Measurements from ENCODE around the gene IL27RA.
"Not testable (repeated sequence)": the region's sequence is repeated elsewhere in the genome, so short reads cannot be mapped to it uniquely, and the experiment has no call there.

Gene IL27RA

DNA sequence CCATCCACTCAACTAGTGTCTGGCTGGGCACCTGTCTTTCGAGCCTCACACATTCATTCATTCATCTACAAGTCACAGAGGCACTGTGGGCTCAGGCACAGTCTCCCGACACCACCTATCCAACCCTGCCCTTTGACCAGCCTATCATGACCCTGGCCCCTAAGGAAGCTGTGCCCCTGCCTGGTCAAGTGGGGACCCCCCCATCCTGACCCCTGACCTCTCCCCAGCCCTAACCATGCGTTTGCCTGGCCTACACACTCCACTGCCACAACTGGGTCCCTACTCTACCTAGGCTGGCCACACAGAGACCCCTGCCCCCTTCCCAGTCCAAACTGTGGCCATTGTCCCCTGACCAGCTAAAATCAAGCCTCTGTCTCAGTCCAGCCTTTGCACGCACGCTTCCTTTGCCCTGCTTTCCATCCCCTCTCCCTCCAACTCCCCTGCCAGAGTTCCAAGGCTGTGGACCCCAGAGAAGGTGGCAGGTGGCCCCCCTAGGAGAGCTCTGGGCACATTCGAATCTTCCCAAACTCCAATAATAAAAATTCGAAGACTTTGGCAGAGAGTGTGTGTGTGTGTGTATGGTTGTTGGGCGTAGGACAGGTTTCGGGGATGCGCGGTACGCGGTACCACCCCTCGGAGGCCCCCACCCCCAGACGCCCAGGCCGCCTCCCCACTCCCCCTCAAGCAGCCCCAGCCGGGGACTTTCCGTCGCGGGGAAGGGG, 404 bp upstream of the IL27RA start:
- DNase-seq (ENCODE audit: low read depth): no peak

GRCh38 chr19:14033946-14034345, 2.4 kb downstream of the IL27RA start:
- DNase-seq (ENCODE audit: low read depth): no peak

DNA sequence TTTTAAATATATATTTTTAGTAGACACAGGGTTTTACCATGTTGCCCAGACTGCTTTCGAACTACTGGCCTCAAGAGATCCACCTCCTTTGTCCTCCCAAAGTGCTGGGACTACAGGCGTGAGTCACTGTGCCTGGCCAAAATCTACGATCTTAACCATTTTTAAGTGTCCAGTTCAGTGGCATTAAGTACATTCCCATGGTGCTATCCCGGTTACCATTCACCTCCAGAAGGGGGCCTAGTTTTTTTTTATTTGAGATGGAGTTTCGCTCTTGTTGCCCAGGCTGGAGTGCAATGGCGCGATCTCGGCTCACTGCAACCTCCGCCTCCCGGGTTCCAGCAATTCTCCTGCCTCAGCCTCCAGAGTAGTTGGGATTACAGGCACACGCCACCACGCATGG, 3.6 kb downstream of the IL27RA start:
- DNase-seq (ENCODE audit: low read depth): not testable (repeated sequence)

DNA sequence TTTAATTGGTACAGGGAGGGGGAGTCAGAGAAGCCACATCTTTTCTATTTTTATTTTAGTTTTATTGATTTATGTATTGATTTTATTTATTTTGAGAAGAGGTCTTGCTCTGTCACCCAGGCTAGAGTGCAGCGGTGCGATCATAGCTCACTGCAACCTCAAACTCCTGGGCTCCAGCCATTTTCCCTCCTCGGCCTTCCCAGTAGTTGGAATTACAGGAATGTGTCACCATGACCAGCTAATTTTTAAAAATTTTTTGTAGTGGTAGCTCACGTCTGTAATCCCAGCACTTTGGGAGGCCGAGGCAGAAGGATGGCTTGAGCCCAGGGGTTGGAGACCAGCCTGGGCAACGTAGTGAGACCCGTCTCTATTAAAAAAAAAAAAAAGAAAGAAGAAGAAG, 4.1 kb downstream of the IL27RA start:
- DNase-seq (ENCODE audit: low read depth): no peak

DNA sequence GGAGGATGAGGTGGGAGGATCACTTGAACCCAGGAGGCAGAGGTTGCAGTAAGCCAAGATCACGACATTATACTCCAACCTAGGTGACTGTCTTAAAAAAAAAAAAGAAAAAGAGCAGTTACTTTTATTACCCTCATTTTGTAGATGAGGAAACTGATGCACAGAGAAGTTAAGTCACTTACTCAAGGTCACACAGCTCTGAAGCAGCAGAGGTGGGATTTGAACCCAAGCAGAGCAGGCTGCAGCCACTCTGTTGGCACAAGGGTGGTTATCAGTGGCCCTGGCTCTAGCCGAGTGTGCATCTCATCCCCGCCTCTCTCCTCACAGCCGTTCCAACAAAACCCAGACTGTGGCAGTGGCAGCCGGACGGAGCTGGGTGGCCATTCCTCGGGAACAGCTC, 7.6 kb downstream of the IL27RA start:
- no peak for DNase-seq (ENCODE audit: low read depth)

DNA sequence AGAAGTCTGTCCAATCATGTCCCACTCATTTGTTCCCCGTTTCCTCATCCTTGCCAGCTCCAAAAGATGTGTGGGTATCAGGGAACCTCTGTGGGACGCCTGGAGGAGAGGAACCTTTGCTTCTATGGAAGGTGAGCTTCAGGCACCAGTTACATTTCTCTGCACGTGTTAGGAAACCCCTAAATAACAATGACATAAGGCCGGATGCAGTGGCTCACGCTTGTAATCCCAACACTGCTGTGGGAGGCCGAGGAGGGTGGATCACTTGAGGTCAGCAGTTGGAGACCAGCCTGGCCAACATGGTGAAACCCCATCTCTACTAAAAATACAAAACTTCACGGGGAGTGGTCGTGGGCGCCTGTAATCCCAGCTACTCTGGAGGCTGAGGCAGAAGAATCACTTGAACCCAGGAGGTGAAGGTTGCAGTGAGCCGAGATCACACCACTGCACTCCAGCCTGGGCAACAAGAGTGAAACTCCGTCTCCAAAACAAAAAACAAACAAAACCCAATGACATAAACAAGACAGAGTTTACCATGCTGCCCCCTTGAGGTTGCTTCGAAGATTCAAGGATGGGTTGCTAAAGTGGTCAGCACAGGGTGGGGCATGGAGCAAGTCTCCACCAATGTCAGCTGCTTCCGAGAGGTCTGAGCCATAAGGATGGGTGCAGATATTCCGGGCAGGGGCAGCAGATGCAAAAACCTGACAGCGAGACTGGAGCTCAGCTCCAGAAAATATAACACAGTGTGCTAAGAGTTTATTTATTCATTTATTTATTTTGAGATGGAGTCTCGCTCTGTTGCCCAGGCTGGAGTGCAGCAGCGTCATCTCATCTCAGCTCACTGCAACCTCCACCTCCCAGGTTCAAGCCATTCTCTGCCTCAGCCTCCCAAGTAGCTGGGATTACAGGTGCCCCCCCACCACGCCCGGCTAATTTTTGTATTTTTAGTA, 11.4 kb downstream of the IL27RA start:
- DNase-seq (ENCODE audit: low read depth): not testable (repeated sequence)

DNA sequence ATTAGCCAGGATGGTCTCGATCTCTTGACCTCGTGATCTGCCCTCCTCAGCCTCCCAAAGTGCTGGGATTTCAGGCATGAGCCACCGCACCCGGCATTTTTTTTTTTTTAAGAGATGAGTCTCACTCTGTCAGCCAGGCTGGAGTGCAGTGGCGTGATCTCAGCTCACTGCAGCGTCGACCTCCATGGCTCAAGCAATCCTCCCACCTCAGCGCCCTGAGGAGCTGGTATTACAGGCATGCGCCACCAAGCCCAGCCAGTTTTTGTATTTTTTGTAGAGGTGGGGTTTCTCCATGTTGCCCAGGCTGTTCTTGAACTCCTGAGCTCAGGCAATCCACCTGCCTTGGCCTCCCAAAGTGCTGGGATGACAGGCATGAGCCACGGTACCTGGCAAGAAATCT, 16.3 kb downstream of the IL27RA start:
- DNase-seq (ENCODE audit: low read depth): not testable (repeated sequence)

GRCh38 chr19:14048443-14049153, 17.0 kb downstream of the IL27RA start:
- DNase-seq (ENCODE audit: low read depth): no peak

- DNase-seq (ENCODE audit: low read depth): no peak
Observed at GRCh38 chr19:14050512-14050911, 18.9 kb downstream of the IL27RA start.

GRCh38 chr19:14050961-14051360, 19.4 kb downstream of the IL27RA start:
- not testable (repeated sequence) for DNase-seq (ENCODE audit: low read depth)

DNA sequence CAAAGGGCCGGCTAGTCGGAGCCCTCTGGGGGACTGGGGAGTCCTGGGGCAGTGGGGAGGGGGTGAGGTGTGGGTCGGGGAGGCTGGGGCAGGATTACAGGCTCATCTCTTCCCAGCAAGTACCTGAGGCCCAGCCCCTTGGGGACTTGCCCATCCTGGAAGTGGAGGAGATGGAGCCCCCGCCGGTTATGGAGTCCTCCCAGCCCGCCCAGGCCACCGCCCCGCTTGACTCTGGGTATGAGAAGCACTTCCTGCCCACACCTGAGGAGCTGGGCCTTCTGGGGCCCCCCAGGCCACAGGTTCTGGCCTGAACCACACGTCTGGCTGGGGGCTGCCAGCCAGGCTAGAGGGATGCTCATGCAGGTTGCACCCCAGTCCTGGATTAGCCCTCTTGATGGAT, 20.4 kb downstream of the IL27RA start:
- no peak for DNase-seq (ENCODE audit: low read depth)

- DNase-seq (ENCODE audit: low read depth): no peak
Observed at GRCh38 chr19:14052470-14052869, 20.9 kb downstream of the IL27RA start.

- DNase-seq (ENCODE audit: low read depth): no peak
Observed at GRCh38 chr19:14053032-14053431, 21.5 kb downstream of the IL27RA start.

GRCh38 chr19:14053500-14053899, 21.9 kb downstream of the IL27RA start:
- DNase-seq (ENCODE audit: low read depth): no peak

DNA sequence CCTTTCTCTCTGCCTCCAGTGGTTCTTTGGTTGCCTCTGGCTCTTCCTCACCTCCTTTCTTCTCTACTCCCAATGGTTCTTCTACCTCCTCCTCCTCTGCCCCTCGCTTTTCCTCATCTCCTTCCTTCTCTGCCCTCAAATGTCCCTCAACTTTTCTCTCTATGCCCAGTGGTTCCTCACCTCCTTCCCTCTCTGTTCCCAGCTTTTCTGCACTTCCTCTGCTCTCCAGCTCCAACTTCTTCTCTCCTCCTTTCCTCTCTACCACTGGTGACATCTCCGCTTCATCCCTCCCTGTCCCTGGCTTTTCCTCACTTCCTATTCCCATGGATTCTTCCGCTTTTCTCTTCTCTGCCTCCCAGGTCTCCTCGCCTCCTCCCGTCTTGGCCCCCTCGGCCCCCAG, 22.5 kb downstream of the IL27RA start:
- DNase-seq (ENCODE audit: low read depth): no peak

GRCh38 chr19:14054721-14055120, 23.2 kb downstream of the IL27RA start:
- no peak for DNase-seq (ENCODE audit: low read depth)

DNA sequence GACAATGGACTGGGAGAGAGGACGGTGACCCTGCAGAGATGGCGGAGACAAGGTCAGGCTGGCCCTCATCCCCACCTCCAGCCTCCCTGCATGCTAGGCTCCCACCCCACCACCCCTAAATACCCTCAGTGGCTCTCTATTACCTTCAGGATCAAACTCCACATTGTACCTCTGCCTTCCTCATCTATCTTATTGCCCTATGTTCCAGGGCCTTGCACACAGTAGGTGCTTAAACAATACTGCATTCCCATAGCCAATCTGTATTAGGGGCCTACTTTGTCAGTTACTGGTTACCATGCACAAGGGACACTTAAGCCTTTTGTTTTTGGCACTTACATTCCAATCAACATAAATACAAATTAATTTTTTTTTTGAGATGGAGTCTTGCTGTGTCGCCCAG, 23.8 kb downstream of the IL27RA start:
- no peak for DNase-seq (ENCODE audit: low read depth)

- no peak for DNase-seq (ENCODE audit: low read depth)
Observed at GRCh38 chr19:14056069-14056666, 24.6 kb downstream of the IL27RA start.

GRCh38 chr19:14056741-14057356, 25.3 kb downstream of the IL27RA start:
- DNase-seq (ENCODE audit: low read depth): no peak

- DNase-seq (ENCODE audit: low read depth): no peak
Observed at GRCh38 chr19:14058182-14059092, 26.9 kb downstream of the IL27RA start.

- no peak for DNase-seq (ENCODE audit: low read depth)
Observed at GRCh38 chr19:14059093-14059480, 27.5 kb downstream of the IL27RA start.

All from HS-5 (cell line).